GM23338 (cell line): ENCODE results near the gene CHST11. TPM values are rescaled to one million over a fixed set of nuclear protein-coding genes. Genes with fewer than 3 reads are reported as not detected.

Experiments
- ATAC-seq: fragments of 200-7000 bp; cut with Tn5 transposase; 3 replicates; pipeline ENCODE4 v1.9.1; 2020
- DNase-seq: peaks from one replicate; pipeline ENCODE4 v3.0.0-alpha.2; 2015; ENCODE audit warnings: low spot score
- H2AFZ ChIP-seq: fragments of 200-600 bp; sonication (generic); 2 replicates; pipeline ENCODE4 v1.8.0; 2016; ENCODE audit warnings: antibody characterized with exemption, mild to moderate bottlenecking, moderate library complexity
- H3F3A ChIP-seq: fragments of 200-600 bp; sonication (generic); replicated peaks from 2 replicates; pipeline ENCODE4 v1.8.0; 2017; ENCODE audit warnings: antibody characterized with exemption, mixed run types, low read depth
- H3K27ac ChIP-seq: fragments of 200-600 bp; sonication (generic); 2 replicates; pipeline ENCODE4 v1.6.1; 2016; ENCODE audit warnings: low read depth
- H3K27me3 ChIP-seq: fragments of 200-600 bp; sonication (generic); 2 replicates; pipeline ENCODE4 v1.8.0; 2016; ENCODE audit warnings: mild to moderate bottlenecking, mixed run types, moderate library complexity; ENCODE audit not compliant: insufficient read depth
- H3K36me3 ChIP-seq: fragments of 200-600 bp; sonication (generic); 2 replicates; pipeline ENCODE4 v1.8.0; 2016; ENCODE audit warnings: mild to moderate bottlenecking; ENCODE audit not compliant: insufficient read depth
- H3K4me1 ChIP-seq: fragments of 200-600 bp; sonication (generic); 2 replicates; pipeline ENCODE4 v1.8.0; 2016; ENCODE audit warnings: mild to moderate bottlenecking, moderate library complexity; ENCODE audit not compliant: insufficient read depth
- H3K4me2 ChIP-seq: fragments of 200-600 bp; sonication (generic); 2 replicates; pipeline ENCODE4 v1.7.1; 2017; ENCODE audit warnings: mixed run types
- H3K4me3 ChIP-seq: fragments of 200-600 bp; sonication (generic); 2 replicates; pipeline ENCODE4 v1.6.1; 2016; ENCODE audit warnings: mixed run types
- H3K79me2 ChIP-seq: fragments of 200-600 bp; sonication (generic); replicated peaks from 2 replicates; pipeline ENCODE4 v1.8.0; 2017; ENCODE audit warnings: mild to moderate bottlenecking; ENCODE audit not compliant: insufficient read depth
- H3K9me2 ChIP-seq: fragments of 200-600 bp; sonication (generic); 2 replicates; pipeline ENCODE4 v1.8.0; 2017; ENCODE audit not compliant: insufficient read depth
- H4K20me1 ChIP-seq: fragments of 200-600 bp; sonication (generic); replicated peaks from 2 replicates; pipeline ENCODE4 v1.8.0; 2017; ENCODE audit warnings: mild to moderate bottlenecking; ENCODE audit not compliant: insufficient read depth
- H3K27ac Mint-ChIP-seq: 2 replicates; pipeline ENCODE4 v1.8.0; 2020; ENCODE audit warnings: inconsistent platforms, mild to moderate bottlenecking, moderate library complexity, mixed read lengths
- H3K27me3 Mint-ChIP-seq: 3 replicates; pipeline ENCODE4 v1.8.0; 2022; ENCODE audit warnings: low read depth, mild to moderate bottlenecking, moderate library complexity, mixed read lengths, inconsistent platforms; ENCODE audit not compliant: insufficient read depth, poor library complexity
- H3K36me3 Mint-ChIP-seq: 3 replicates; pipeline ENCODE4 v1.8.0; 2021; ENCODE audit warnings: low read depth, mild to moderate bottlenecking, inconsistent platforms, moderate library complexity, mixed read lengths
- H3K4me1 Mint-ChIP-seq: 3 replicates; pipeline ENCODE4 v1.8.0; 2020; ENCODE audit warnings: mild to moderate bottlenecking, inconsistent platforms, mixed read lengths
- H3K4me3 Mint-ChIP-seq: 3 replicates; pipeline ENCODE4 v1.8.0; 2021; ENCODE audit warnings: moderate library complexity, mild to moderate bottlenecking, inconsistent platforms, mixed read lengths
- H3K9me3 Mint-ChIP-seq: 3 replicates; pipeline ENCODE4 v1.8.0; 2020; ENCODE audit warnings: moderate library complexity, mild to moderate bottlenecking, inconsistent platforms, mixed read lengths
- CREB1 ChIP-seq: fragments of 250-450 bp; sonication (Bioruptor Pico); IDR thresholded peaks from 2 replicates; pipeline ENCODE4 v1.5.0; 2020; ENCODE audit warnings: low read depth, mild to moderate bottlenecking, moderate library complexity
- CTCF ChIP-seq, 2 experiments: fragments of 200-600 bp in 1 of 2; sonication (generic) in 1 of 2; conservative IDR thresholded peaks; 2 replicates each; pipeline versions ENCODE4 v1.5.1 to v1.6.1; 2016 to 2017; ENCODE audit warnings: antibody characterized with exemption in 2 of 2, low read depth in 2 of 2, mild to moderate bottlenecking in 2 of 2, moderate library complexity in 1 of 2
- ETS1 ChIP-seq: IDR thresholded peaks from 2 replicates; pipeline ENCODE4 v1.6.1; 2016; ENCODE audit warnings: antibody characterized with exemption
- EZH2 ChIP-seq: fragments of 200-600 bp; sonication (generic); IDR thresholded peaks from one replicate; pipeline ENCODE4 v1.8.0; 2017; ENCODE audit warnings: antibody characterized with exemption, mild to moderate bottlenecking, low read depth; ENCODE audit not compliant: unreplicated experiment
- JUNB ChIP-seq: IDR thresholded peaks from one replicate; pipeline ENCODE4 v1.6.1; 2016; ENCODE audit warnings: antibody characterized with exemption; ENCODE audit not compliant: unreplicated experiment
- NANOG ChIP-seq: IDR thresholded peaks from 2 replicates; pipeline ENCODE4 v1.6.1; 2016; ENCODE audit warnings: antibody characterized with exemption, borderline replicate concordance
- REST ChIP-seq: IDR thresholded peaks from one replicate; pipeline ENCODE4 v1.6.1; 2018; ENCODE audit warnings: antibody characterized with exemption; ENCODE audit not compliant: unreplicated experiment
- ZNF114 ChIP-seq: fragments of 250-450 bp; sonication (Bioruptor Pico); IDR thresholded peaks from 2 replicates; pipeline ENCODE4 v1.5.0; 2020; ENCODE audit warnings: mild to moderate bottlenecking, moderate library complexity
- ZNF462 ChIP-seq: fragments of 250-450 bp; sonication (Bioruptor Pico); IDR thresholded peaks from 2 replicates; pipeline ENCODE4 v1.5.0; 2020; ENCODE audit warnings: mild to moderate bottlenecking, moderate library complexity
- polyA plus RNA-seq: library from polyadenylated mRNA; unstranded; fragments of >200 nt; fragmentation: Nextera tagmentation; extraction: Ambion mirVana; gene quantifications from 2 replicates; pipeline ENCODE4 v1.2.1, GENCODE V29; 2016
- total RNA-seq: library from RNA; depleted of rRNA; stranded (reverse); fragments of >200 nt; shearing (Covaris generic); gene quantifications from 2 replicates; pipeline ENCODE4 v1.2.3, GENCODE V29; 2014

The CHST11 gene
- total and polyA plus RNA-seq, 2 experiments from 2014 or later = 7.7 to 25.7 TPM

GRCh38 chr12:104446646-104447421 lies 9.9 kb upstream of the CHST11 start (continued):
- TF ChIP-seq CTCF (conservative IDR thresholded peaks at IDR 0.05; ENCODE audit: low read depth in 2 of 2) (no peak), CREB1 (CRISPR knock-in tag) (no peak), JUNB (no peak), ZNF114 (CRISPR knock-in tag) (no peak), EZH2 (no peak)

DNA sequence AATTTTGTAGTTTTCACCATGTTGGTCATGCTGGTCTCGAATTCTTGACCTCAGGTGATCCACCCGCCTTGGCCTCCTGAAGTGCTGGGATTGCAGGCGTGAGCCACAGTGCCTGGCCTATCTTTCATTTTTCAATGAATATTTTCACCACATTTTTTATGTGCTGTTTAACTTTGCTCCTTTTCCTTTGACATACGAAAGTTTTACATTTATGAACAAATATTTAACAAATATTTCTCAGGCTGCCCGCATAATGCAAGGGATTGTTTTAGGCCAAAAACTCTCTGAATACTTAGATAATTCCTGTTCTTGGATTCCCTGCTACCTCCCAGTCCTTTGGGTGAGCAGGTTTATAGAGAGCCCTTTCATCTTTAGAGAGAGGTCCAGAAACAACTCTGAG lies 8.7 kb upstream of the CHST11 start:
- no peaks in the 10 kb centered on the region for H3K36me3 Mint-ChIP-seq
- no peak for ATAC-seq
- no peak overlapping the region for H3K27ac Mint-ChIP-seq
- TF ChIP-seq ETS1 (no peak), CTCF (conservative IDR thresholded peaks at IDR 0.05; ENCODE audit: low read depth in 2 of 2) (no peak), ZNF462 (no peak), NANOG (no peak), REST (no peak)

More for the DNA sequence above, 8.7 kb upstream of the CHST11 start:
- H3K27me3 ChIP-seq = no peaks in the 10 kb centered on the region
- no peak overlapping the region for H3K4me3 ChIP-seq
- no peaks in the 10 kb centered on the region for H3K9me2 ChIP-seq
- H3K79me2 ChIP-seq = no peaks in the 10 kb centered on the region
- no peak overlapping the region for H3K27ac ChIP-seq
- no peaks in the 10 kb centered on the region for H3F3A ChIP-seq
- H4K20me1 ChIP-seq = no peaks in the 10 kb centered on the region
- H3K27me3 Mint-ChIP-seq = peaks cover 4% of the 10 kb centered on the region
- no peaks in the 10 kb centered on the region for H3K36me3 ChIP-seq
- no peak overlapping the region for H3K4me2 ChIP-seq
- H2AFZ ChIP-seq = no peak overlapping the region
- no peaks in the 10 kb centered on the region; the same call in 2 of the 3 replicates for H3K9me3 Mint-ChIP-seq
- no peak for DNase-seq
- peaks cover 5% of the 10 kb centered on the region; the same call in 1 of the 2 replicates for H3K4me1 ChIP-seq
- H3K4me3 Mint-ChIP-seq = no peak overlapping the region
- peaks cover 12% of the 10 kb centered on the region for H3K4me1 Mint-ChIP-seq
